ENCODE data around the gene LSM14A.

LSM14A gene

DNA sequence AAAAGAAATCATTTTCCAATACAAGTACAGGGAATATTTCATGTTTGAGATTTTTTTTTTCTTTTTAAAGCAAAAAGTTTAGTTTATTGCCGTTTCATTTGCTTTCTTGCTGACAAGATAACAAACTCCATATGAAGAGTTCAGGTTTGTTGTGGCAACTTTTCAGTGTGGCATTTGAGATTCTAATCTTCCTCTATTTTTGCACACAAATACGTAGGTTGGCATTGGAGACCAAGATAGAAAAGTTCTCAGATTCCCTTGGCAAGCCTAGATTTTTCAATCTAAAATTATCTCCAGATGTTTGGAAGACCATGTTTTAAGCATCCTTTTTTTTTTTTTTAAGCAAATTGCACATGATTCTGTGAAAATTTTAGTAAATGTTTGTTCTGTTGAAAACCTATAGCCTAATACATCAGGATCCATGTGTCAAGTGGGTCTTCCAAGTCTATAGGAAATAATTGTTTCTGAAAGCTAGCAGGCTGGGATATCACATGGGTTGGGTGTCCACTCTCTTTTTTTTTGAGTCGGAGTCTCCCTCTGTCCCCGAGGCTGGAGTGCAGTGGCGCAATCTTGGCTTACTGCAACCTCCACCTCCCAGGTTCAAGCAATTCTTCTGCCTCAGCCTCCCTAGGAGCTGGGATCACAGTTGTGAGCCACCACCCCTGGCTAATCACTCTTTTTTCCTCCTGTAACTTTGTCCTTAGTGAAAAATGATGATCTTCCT is 84.7 kb downstream of the LSM14A start:
- DNase-seq (ENCODE audit: low read depth): no peak

DNA sequence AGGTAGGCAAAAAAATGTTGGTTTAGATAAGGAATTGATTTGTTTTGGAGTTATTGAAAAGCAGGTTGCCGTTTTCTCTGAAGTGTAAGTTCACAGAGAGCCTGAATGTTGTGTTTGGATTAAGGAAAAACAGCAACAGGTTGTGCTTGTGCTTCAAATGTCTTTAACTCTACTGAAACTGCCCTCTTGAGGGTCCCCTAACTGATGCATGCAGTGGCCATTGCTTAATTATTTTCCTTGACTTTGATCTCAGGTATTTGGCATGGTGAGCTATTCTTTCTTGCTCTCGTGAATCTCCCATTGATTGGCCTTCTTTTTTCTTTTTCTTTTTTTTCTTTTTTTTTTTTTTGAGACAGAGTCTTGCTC is 85.2 kb downstream of the LSM14A start:
- no peak for DNase-seq (ENCODE audit: low read depth)

DNA sequence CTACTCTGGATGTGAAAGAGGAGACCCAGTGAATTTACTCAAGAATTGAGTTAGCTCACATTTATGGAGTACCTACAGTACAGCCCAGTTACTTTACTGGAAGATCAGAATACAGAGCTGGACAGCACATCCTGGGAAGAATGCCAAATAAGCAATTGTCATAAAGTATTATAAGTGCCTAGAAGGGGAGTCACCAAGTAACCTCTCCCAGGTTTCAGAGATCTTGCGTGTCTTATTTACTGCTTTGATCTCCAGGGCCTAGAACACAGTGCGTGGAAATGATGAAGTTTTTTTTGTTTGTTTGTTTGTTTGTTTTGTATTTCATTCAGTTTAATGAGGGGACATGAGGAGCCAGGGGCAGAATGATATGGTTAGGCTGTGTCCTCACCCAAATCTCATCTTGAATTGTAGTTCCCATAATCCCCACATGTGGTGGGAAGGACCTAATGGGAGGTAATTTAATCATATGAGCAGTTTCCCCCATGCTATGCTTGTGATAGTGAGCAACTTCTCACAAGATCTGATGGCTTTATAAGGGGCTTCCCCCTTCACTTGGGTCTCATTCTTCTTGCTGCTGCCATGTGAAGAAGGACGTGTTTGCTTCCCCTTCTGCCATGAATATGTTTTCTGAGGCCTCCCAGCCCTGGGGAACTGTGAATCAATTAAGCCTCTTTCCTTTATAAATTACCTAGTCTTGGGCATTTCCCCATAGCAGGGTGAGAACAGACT is 87.2 kb downstream of the LSM14A start:
- DNase-seq (ENCODE audit: low read depth): peak; percentile 46

DNA sequence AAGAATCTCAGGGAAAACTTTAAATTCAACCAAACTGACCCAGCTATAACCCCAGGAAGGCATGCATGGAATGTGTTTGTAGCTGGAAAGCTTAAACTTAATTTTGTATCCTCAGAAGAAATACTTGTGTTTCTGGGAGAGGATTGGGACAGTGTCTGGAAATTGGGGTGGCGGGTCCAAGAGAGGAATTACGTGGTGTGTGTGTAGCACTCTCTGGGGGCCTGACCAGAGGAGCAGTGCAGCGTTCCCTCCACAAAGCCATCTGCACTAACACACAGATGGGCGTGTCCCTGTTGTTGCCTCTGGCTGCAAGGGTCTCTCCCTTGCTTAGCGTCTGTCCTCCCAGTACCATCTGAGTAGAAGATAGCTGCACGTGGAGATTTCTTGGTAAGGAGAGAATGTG is 88.5 kb downstream of the LSM14A start:
- peak; percentile 52 for DNase-seq (ENCODE audit: low read depth)

DNA sequence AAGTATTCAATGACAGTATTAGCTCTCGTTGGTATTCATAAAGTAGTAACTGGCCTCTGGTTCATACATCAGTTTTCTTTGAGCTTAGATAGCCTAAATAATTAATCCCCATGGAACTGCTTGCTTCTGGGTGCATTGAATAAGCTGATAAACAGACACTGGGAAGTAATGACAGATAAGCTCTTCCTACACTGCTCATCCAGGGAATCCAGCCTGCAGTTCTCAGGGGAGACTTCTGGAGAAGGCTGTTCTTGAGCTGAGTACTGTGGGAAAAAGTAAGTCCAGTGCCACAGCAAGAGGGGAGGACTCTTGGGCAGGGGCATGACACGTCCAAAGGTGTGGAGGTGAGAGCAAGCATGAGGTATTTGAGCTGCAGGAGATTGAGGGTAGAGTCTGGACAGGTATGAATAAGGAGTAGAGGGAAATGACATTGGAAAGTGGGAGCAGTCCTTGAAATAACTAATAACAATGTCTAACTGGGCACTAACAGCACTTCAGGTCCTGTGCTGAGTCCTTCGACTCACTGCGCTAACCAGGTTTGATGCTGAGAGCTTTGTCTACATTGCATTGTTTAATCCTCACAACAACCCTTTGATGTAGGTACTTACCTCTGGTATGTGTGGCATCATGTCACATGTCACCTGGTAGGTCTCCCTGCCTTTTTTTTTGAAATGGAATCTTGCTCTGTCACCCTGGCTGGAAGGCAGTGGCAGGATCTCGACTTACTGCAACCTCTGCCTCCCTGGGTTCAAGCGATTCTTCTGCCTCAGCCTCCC is 89.2 kb downstream of the LSM14A start:
- DNase-seq (ENCODE audit: low read depth): no peak

DNA sequence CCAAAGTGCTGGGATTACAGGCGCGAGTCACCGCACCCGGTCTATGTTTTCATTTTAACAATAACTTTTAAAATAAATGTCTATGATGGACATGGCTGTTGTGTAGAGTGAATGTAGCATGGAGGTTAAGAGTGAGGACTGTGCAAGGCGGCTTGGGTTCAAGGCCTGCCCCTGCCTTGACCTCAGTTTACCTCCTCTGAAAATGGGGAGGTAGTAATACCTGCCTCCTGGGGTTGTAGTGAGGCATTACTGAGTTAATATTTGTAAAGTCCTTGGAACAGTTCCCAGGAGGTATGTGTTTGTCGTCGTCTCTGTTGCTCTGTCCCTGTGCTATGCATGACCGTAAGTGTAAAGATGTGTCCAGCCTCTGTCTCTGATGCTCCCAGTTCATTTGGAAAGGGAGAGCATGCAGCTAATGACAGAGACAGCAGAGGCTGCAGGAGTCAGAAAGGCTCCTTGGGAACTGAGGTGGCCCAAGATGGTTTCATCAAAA is 91.5 kb downstream of the LSM14A start:
- DNase-seq (ENCODE audit: low read depth): no peak

DNA sequence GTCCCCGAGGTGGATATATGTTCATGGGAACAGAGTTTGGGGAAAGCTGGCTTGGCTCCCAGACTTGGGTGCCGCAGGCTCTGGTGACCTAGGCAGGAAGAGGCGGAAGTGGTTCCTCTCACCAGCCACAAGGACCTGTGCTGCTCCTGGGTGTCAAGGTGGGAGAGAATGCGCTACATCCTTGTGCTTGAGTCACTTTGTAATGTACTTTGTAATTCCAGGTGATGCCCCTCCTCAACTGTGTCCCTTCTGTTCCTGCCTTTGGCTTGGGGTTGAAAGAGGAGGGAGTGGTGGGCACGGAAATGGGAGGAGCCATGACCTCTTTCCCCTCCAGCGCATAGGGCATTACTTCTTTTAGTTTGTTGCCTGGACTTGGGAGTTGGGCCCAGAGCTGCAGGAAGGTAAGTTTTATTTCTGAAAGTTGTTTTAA is 92.9 kb downstream of the LSM14A start:
- no peak for DNase-seq (ENCODE audit: low read depth)

DNA sequence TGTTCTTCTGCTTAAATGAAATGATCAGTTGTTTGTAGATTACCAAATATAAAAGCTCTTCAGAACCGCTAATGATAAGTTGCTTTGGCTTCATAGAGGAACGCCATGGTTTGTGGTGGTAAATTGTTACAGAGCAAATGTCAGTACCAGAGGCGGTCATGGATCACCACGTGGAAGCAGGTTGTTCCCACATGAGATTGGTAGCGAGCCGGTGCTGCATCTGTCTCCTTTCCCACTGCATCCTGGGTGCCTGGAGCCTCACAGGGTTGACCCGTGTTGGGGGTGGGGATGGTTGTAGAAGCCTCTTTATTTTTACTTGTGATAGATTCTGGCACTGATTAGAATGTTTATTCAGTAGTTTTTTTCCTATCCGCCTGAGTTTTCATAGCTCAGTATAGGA is 96.8 kb downstream of the LSM14A start:
- DNase-seq (ENCODE audit: low read depth): no peak

DNA sequence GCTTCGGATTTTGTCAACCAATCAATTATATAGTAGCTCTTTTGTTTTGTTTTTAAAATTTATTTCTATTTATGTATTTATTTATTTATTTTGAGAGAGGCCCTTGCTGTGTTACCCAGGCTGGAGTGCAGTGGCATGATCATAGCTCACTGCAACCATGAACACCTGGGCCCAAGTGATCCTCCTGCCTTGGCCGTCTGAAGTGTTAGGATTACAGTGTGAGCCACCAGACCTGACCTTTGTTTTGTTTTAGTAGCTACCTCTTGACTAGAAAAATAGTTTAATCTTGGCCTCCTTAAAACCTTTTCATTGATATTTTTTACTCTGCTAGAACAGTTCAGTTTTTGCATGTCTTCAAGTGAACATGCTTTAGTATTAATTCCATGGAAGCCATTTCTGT is 97.2 kb downstream of the LSM14A start:
- no peak for DNase-seq (ENCODE audit: low read depth)

DNA sequence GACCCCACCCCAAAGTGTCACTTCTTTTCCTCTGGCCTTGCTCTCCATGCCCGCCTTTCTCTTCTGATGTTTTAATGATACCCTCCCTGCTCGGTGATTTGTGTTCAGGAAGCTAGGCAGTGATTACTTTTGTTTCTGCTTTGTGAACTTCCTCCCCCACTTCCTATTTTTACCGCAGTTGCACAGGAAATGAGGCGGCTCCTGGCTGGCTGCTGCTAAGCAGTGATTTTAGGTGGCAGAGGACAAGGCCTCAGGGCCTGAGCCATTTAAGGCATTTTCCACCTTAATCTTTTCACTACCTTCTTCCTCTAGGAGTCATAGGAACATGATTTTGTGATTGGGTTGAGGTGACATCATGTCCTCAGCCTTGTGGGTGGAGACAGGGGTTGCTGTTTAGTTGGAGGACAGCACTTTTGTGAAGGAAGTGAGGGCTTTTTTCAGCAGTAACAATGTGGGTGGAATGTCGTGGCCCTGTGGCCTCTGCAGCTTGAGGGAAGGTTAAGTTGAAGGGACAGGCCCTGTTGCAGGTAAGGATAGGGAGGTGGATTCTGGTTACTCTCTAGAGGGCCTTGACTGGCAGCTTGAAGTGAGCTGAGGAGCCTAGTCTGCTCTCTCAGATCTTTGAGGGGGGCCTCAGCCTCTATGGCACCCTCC is 97.8 kb downstream of the LSM14A start:
- DNase-seq (ENCODE audit: low read depth): peak; percentile 43

DNA sequence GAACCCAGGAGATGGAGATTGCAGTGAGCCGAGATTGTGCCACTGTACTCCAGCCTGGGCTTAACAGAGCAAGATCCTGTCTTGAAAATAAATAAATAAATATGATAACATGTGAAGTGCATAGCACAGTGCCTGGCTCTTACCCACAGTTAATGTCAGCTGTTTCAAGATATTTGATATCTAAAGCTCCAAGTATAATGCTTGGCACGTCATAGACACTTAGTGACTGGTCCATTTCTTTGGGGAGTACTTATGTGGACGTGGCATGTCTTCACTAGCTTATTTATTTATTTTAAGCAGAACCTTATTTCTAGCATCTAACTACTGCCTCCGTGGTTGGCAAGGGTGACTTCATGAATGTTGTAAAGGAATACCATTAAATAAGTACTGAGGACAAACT is 100.8 kb downstream of the LSM14A start:
- no peak for DNase-seq (ENCODE audit: low read depth)

DNA sequence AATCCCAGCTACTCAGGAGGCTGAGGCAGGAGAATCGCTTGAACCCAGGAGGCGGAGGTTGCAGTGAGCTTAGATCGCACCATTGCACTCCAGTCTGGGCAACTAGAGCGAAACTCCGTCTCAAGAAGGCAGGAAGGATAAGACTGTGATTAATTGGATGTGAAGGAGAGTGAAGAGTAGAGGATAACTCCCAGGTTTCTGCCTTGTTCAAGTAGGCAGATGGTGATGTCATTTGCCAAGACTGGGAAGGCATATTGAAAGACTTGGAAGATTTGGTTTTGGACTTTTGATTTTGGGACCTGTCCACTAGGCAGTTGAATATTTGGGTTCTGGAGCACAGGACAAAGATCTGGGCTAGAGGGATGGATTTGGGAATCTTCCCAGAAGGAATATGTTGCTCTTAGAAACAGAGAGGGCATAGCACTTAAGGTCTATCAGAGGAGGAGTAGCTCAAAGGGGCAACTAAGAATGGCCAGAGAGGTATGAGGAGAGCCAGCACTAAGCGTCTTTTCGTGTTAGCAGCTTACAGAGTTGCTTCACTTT is 102.1 kb downstream of the LSM14A start:
- DNase-seq (ENCODE audit: low read depth): peak; percentile 71

DNA sequence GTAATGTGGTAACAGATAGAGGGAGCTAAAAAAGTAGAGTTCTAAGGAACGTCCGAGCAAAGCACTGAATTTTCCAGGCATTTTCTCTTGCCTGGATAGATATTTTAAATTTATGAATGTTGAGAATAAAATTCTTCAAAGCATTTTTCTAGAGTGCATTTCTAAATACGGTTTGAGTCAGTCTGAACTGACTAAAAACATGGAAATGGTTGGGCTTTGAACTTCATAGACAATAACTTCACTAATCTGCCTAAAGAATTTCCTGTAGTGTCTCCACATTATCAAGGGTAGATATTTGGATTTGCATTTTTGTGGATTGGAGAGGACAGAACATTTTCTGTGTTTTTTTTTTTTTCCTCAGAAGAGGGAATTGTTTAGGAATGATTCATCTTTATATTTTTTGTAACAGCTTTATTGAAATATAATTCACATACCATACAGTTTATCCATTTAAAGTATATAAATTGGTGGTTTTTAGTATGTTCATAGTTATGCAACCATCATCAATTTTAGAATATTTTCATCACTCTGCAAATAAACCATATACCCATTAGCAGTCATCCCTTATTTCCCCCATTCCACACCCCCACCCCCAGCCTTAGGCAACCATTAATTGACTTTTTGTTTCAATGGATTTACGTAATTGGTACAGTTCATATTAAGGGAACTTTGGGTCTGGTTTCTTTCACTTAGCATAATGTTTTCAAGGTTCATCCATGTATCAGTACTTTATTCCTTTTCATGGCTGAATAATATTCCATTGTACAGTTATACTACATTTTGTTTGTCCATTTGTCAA is 102.7 kb downstream of the LSM14A start:
- peak; percentile 95 for DNase-seq (ENCODE audit: low read depth)

DNA sequence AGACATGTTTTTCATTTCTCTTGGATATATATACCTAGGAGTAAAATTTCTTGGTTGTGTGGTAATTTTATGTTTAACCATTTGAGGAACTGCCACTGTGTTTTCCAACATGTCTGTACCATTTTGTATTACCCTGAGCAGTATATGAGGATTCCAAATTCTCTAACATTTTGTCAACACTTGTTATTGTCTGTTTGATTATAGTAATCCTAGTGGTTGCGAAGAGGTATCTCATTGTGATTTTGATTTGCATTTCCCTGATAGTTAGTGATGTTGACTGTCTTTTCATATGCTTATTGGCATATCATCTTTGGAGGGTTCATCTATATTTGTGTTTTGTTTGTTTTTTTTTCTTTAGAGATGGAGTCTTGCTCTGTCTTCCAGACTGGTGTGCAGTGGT is 103.4 kb downstream of the LSM14A start:
- no peak for DNase-seq (ENCODE audit: low read depth)

DNA sequence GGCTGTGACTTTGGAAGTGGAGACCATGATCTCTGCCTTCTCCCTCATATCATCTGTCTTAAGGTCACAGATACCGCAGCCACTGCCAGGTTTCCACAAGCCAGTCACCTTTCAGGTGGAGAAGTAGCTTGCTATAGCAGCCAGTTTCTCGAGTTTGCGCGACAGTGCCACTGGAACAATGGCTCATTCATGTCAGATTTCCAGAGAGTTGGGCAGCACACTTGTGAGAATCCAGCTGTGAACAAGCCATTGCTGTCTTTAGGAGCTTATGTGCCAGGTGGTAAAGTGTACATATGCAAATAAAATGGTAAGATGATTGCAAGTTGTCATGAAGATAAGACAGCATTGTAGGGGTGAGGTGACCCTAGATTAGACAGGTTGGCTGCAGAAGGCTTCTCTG is 104.3 kb downstream of the LSM14A start:
- no peak for DNase-seq (ENCODE audit: low read depth)

DNA sequence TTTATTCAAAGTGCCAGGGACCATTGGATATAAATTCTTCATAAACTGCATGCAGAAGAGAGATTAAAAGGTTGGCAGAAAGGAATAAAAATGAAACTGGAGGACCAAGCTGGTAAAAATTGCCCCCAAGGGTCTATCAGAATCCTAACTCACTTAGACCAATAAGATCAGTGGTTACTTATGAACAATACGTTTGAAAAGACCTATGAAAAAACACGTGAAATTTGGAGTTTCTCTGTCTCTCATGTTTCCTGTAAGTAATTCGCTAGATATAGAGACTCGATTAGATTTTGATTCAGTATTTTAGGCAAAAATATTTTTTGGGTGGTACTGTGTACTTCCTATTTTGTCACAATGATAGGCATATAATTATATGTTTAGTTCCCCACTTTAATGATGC is 104.9 kb downstream of the LSM14A start:
- DNase-seq (ENCODE audit: low read depth): no peak

DNA sequence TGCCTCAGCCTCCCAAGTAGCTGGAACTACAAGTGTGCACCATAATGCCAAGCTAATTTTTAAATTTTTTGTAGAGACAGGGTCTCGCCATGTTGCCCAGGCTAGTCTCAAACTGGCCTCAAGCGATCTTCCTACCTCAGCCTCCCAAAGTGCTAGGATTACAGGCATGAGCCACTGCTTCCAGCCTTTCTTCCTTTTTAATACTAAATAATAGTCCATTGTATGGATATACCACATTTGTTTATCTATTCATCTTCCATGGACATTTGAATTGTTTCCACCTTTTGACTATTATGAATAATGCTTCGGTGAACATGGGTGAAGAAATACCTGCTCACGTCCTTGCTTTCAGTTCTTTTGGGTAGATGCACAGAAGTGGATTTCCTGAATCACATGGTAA is 106.5 kb downstream of the LSM14A start:
- DNase-seq (ENCODE audit: low read depth): no peak

Data from amniotic epithelial cell (primary cell).